Rectal smooth muscle tissue (tissue), 1 donor: ENCODE measurements around the gene NDRG3.
"Not testable (repeated sequence)": the region's sequence is repeated elsewhere in the genome, so short reads cannot be mapped to it uniquely, and the experiment has no call there.

ENCODE experiments used
- H3K27ac ChIP-seq: one replicate; pipeline ENCODE4 v1.7.0; 2013; ENCODE audit warnings: low read depth, low read length, inconsistent platforms
- H3K27me3 ChIP-seq: one replicate; pipeline ENCODE4 v1.7.0; 2013; ENCODE audit warnings: low read length; ENCODE audit not compliant: control insufficient read depth, insufficient read depth
- H3K36me3 ChIP-seq: one replicate; pipeline ENCODE4 v1.7.0; 2013; ENCODE audit warnings: low read length; ENCODE audit not compliant: control insufficient read depth, insufficient read depth
- H3K4me1 ChIP-seq: one replicate; pipeline ENCODE4 v1.7.0; 2013; ENCODE audit warnings: low read length; ENCODE audit not compliant: control insufficient read depth, insufficient read depth
- H3K4me3 ChIP-seq: one replicate; pipeline ENCODE4 v1.7.0; 2013; ENCODE audit warnings: low read length
- H3K9ac ChIP-seq: one replicate; pipeline ENCODE4 v1.7.0; 2013; ENCODE audit warnings: low read length

The NDRG3 gene

DNA sequence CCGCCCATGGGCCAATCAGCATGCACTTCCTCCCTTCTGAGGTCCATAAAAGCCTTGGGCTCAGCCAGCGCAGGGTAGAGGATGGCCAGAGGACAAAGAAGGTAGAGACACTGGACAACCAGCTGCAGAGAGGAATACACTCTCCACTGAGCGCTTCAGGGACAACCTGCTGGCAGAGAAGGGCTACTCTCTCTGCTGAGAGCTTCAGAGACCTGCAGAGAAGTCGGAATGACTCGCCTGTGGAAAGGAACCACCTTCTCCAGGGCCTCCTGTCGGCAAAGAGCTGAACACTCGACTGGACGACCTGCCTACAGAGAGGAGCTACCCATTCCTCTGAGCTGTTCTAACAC is 68.5 kb downstream of the NDRG3 start:
- no peaks in the 10 kb centered on the region for H3K27me3 ChIP-seq
- H3K4me3 ChIP-seq: no peak overlapping the region
- H3K36me3 ChIP-seq: peaks cover 7% of the 10 kb centered on the region
- no peak overlapping the region for H3K9ac ChIP-seq
- H3K27ac ChIP-seq: no peak overlapping the region
- H3K4me1 ChIP-seq: no peaks in the 10 kb centered on the region

DNA sequence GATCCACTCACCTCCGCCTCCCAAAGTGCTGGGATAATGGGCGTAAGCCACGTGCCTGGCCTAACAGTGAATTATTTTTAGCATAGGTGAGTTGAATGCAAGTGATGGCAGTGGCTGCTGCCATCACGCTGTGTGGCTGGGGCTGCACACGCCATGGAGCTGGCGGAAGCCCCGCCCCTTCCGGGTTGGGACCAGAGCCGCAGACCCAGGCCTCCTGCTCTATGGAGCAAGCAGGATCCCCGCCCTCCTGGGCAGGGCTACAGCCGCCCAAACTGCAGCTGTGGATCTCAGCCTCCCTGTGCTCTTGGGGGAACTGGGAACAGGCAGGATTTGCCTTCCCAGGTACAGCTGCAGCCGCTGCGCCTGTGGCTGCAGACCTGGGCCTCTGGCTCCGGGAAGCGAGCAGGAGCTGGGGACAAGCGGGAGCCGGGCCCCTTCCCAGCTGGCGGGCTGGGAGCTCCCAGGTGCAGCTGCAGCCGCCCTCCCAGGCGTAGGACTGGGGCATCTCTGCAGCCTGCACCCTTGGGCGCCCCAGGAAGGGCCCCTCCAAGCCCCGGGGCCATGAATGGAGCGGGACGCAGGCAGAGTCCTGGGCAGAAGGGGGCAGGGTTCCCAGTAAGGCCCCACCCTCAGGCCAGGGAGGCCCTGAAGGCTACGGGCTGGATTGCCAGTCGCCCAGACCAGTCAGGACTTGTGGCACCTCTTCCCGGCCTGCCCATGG is 69.0 kb downstream of the NDRG3 start:
- H3K4me3 ChIP-seq: no peak overlapping the region
- no peaks in the 10 kb centered on the region for H3K4me1 ChIP-seq
- peaks cover 7% of the 10 kb centered on the region for H3K36me3 ChIP-seq
- H3K27me3 ChIP-seq: no peaks in the 10 kb centered on the region
- H3K9ac ChIP-seq: no peak overlapping the region
- no peak overlapping the region for H3K27ac ChIP-seq

DNA sequence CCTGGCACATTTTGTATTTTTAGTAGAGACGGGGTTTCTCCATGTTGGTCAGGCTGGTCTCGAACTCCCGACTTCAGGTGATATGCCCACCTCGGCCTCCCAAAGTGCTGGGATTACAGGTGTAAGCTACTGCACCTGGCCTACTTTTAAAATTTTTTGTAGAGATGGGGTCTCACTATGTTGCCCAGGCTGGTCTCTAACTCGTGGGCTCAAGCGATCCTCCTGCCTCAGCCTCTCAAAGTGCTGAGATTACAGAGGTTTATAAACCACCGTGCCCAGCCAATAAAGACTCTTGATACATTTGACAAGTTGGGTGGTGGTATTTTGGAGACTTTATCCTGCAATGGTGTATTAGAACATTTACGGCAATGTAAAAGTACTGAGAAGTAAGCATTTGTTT is 70.3 kb downstream of the NDRG3 start:
- not testable (repeated sequence) for H3K4me3 ChIP-seq, H3K4me1 ChIP-seq, H3K9ac ChIP-seq, H3K27me3 ChIP-seq, H3K27ac ChIP-seq, H3K36me3 ChIP-seq

DNA sequence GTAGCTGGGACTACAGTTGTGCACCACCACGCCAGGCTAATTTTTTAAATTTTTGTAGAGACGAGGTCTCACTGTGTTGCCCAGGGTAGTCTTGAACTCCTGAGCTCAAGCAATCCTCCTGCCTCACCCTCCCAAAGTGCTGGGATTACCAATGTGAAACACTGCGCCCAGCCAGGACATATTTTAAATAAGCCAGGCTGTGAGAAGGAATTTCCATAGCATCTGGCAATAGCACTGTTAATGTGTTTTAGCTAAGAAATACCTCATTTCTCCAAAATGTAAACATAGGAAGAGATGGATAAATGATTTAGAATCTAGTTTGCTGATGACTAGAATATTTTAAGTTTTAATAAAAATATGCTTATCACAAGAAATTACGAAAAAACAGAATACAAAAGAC is 72.9 kb downstream of the NDRG3 start:
- no peak overlapping the region for H3K4me3 ChIP-seq
- no peaks in the 10 kb centered on the region for H3K27me3 ChIP-seq
- no peak overlapping the region for H3K9ac ChIP-seq
- H3K4me1 ChIP-seq: no peaks in the 10 kb centered on the region
- H3K36me3 ChIP-seq: peaks cover 3% of the 10 kb centered on the region
- H3K27ac ChIP-seq: no peak overlapping the region

DNA sequence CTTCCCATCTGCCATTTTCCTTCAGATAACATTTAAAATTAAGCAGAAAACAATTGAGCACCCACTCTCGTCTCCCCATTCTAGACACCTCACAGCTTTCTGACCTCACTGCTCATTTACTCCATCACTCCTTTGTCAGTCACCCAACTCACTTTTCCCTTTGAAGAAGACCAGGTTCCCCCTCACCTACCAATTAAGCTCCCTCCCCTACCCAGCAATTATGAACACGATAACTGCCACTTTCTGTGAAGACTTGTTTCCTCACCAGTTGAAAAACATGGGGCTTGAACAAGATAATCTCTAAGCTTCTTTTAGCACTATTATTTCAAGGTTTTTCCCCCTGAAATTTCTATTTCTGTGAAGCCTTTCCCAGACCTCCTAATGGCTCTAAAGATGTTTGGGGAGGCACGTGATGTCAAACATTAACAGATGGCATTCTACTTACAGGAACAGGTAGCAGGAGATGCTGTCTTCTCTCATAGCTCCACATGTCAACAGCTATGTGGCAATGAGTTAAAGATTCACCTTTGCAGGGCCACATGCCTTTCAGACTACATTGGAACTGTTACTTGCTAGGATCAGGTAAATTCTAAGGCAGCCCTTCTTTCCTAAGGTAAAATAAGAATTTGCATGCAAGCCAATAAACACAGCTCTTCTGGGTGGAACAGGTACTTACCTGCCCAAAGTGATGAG is 75.1 kb downstream of the NDRG3 start:
- Histone ChIP-seq H3K4me3 (no peak overlapping the region), H3K9ac (no peak overlapping the region), H3K27ac (no peak overlapping the region), H3K27me3 (no peaks in the 10 kb centered on the region), H3K36me3 (peaks cover 3% of the 10 kb centered on the region), H3K4me1 (no peaks in the 10 kb centered on the region)

DNA sequence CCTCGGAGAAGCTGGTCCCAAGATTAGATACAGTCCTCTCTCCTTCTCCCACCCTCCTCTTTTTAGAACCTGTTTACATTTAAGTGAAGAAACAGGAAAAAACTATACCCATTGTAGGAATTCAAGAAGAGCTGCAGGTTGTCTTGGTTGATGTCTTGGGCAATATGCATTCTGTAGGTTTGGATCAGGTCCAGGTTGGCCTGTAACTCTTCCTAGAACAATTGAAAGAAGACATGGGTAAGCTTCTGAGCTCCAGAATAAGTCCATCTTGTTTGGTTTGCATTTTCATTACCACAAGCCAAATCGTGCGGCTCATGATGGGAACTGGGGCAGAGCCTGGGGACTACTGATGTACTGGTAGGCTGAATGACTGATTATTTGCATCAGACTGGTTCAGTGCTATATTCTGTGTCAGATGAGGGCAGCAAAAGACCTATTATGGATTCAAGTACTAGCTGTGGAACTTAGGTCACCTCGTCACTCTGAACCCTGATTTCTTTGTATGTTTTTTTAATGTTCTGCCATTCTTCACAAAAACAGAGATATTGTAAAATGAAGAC is 79.6 kb downstream of the NDRG3 start:
- Histone ChIP-seq H3K4me1 (no peaks in the 10 kb centered on the region), H3K27ac (no peak overlapping the region), H3K27me3 (no peaks in the 10 kb centered on the region), H3K4me3 (no peak overlapping the region), H3K36me3 (peaks cover 7% of the 10 kb centered on the region), H3K9ac (no peak overlapping the region)

DNA sequence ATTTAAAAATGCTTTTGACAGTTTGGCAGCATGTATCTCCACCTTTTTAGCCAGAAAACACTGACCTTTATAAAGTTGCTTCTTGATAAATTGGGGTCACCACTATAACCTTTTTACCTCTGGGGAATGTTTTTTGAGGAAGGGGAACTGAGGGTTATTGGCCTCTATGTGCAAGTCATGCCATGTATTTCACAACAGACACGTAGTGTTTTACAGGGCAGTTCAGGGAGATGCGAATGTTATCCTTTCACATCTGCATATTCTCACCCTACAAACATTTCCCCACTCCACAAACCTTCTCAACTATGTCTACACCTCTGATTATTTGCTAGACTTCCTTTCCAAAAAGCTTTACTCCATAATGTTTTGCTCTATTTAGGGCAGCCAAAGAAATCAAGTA is 82.9 kb downstream of the NDRG3 start:
- Histone ChIP-seq H3K27me3 (no peaks in the 10 kb centered on the region), H3K36me3 (peaks cover 7% of the 10 kb centered on the region), H3K27ac (no peak overlapping the region), H3K9ac (no peak overlapping the region), H3K4me1 (no peaks in the 10 kb centered on the region), H3K4me3 (no peak overlapping the region)

DNA sequence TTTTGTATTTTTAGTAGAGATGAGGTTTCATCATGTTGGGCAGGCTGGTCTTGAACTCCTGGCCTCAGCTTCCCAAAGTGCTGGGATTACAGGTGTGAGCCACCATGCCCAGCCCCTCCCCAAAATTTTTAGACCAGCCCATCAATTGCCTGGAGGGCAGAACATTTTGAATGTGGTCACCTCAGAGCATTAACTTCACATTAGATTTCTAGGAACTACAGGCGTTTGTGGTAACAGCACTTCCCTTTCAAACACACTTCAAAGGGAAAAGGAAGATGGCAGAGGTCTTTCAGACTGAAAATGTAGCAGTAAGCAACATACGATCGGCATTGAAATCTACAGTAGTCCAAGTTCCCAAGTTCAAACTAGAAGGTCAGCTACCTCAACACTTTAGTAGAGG is 87.6 kb downstream of the NDRG3 start:
- Histone ChIP-seq H3K27ac (no peak overlapping the region), H3K27me3 (no peaks in the 10 kb centered on the region), H3K36me3 (peaks cover 9% of the 10 kb centered on the region), H3K4me1 (no peaks in the 10 kb centered on the region), H3K9ac (no peak overlapping the region), H3K4me3 (no peak overlapping the region)

DNA sequence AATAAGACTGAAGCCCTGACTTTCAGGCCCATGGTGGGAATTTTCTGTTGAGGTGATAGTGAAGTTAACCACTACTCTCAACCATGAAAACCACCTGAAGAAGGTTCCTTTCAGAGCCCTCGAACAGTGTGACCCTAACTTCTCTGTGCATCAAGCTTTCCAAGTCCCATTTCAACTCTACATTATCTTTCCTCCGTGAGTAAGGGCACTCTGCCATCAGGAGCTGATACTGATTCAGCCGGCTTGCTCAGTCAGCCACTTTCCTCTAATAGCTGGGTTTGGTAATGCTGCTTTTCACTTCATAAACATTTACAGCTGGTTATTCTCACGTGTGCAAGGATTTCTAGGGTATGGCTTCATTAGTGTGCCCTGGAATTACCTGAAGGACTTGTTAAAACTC is 89.2 kb downstream of the NDRG3 start:
- no peak overlapping the region for H3K9ac ChIP-seq
- no peaks in the 10 kb centered on the region for H3K27me3 ChIP-seq
- H3K4me1 ChIP-seq: no peaks in the 10 kb centered on the region
- peaks cover 15% of the 10 kb centered on the region for H3K36me3 ChIP-seq
- no peak overlapping the region for H3K27ac ChIP-seq
- H3K4me3 ChIP-seq: no peak overlapping the region

DNA sequence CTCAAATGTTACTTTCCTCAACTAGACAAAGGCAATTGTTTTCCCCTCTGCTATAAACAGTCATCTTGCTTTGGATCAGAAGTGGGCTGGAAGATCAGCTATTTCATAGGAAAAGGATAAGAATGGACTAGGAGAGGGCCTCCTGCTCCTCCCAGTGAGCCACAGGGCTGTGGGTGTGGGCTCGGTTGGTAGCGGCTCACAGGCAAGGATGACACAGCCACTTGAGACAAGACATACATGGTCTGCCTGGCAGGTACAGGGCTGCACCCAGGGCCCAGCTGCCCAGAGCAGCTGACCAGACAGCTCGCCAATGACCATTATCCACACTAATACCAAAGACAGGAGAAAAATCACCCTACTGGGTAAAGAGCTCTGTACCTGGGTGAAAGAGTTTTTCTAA is 90.9 kb downstream of the NDRG3 start:
- Histone ChIP-seq H3K4me3 (no peak overlapping the region), H3K36me3 (peaks cover 19% of the 10 kb centered on the region), H3K27ac (no peak overlapping the region), H3K4me1 (no peaks in the 10 kb centered on the region), H3K27me3 (no peaks in the 10 kb centered on the region), H3K9ac (no peak overlapping the region)

DNA sequence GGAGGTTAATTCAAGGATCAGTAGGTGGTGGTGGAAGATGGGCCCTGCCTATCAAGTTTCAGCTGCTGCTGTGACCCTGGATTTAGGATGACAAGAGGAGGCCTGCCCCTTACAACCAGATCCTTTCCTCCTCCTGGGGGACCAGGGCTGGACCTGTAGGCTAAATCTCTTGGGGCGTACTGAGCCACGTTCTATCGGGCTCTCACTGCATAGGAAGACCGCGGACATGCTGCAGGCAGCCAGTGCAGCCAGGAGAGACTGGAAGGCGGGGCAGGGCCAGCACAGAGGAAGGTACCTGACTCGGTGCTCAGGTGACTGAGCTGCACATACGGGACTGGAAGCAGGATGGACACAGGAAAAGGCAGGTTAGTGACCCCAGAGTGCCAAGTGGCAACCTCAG is 91.4 kb downstream of the NDRG3 start:
- peaks cover 19% of the 10 kb centered on the region for H3K36me3 ChIP-seq
- H3K4me1 ChIP-seq: no peaks in the 10 kb centered on the region
- no peak overlapping the region for H3K4me3 ChIP-seq
- no peaks in the 10 kb centered on the region for H3K27me3 ChIP-seq
- no peak overlapping the region for H3K27ac ChIP-seq
- no peak overlapping the region for H3K9ac ChIP-seq

DNA sequence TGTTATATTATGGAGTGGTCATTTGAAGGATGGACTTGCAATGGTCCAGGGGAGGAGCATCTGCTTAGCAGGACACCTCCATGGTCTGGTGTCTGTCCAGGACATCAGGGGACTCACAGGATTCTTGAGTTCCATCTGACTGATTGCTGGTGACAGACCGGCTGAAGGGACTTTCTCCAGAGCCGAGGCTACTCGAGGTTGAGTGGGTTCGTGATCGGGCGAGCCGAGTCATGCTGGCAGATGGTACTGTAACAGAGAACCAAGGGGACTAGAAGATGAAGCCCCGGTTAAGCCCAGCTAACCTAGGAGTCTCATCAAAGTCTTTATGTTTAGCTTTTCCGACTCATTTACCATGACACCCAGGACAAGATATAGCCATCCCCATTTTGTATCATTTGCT is 92.4 kb downstream of the NDRG3 start:
- peaks cover 19% of the 10 kb centered on the region for H3K36me3 ChIP-seq

More for the DNA sequence above, 92.4 kb downstream of the NDRG3 start:
- Histone ChIP-seq H3K9ac (no peak overlapping the region), H3K27ac (no peak overlapping the region), H3K4me1 (no peaks in the 10 kb centered on the region), H3K27me3 (no peaks in the 10 kb centered on the region), H3K4me3 (no peak overlapping the region)
